ENCODE results near the gene PLXNA1.

Gene PLXNA1

DNA sequence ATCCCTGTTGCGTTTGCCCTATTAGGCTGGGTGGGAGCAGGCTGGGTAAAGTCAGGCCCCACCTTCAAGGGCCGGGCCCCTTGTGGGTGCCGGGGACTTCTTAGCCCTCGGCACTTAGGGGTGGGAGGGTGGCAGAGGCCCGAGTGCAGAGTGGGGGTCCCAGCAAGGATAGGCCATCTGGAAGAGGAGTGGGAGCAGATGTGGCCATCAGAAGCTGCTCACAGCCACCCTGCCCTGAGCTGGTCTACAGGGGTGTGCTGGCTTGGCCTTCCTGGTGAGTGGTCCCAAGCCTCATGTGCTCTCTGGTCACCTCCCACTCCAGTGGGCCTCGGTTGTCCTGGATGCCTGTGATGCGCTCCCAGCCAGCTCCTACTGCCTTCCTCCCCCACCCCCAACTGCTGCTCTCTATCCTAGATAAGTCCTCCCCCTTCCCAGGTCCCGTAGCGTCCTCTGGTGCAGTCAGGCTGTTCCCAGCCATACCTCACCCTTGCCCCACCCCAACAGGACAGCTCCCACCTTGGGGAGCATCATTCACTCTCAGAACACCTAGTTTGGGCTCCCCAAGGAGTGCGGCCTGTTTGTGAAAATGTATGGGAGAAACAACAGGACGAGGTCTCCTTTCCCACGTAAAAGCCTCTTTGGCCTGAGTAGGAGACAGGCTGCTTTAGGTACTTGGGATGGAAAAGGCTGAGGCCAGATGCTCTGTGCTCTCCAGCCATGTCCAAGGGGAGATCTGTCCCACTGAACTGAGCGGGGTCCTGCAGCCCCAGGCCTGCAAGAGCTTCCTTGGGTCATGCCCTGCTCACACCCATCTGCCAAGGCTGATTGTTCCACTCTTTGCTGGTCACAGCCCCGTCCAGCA, 24.9 kb upstream of the PLXNA1 start:
- no peak overlapping the region for H3K9ac ChIP-seq (ENCODE audit: low read length)

DNA sequence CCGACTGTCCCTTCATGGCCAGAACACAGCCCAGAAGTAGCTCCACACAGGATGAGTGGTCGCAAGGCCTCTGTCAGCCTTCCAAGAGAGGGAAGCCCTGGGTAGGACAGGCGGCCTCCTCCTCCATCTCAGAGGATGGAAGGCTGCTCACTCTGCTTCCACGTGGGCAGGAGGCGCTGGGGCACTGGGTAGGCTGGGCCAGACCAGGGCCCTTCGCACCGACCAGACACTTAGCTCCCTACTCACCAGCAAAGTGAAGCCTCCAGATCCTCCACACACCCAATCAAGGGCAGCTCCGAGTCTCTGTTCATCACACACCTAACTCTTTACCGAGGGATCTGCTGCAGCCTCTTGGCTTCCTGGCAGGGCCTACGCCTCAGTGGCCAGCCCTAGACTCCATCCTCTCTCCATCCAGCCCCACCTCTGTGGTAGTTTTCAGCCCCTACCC, 24.3 kb upstream of the PLXNA1 start:
- Histone ChIP-seq H3K36me3 (ENCODE audit: low read length) (no peaks in the 10 kb centered on the region), H4K20me1 (ENCODE audit: low read depth, low read length) (no peaks in the 10 kb centered on the region), H3F3A (ENCODE audit: insufficient read depth) (no peaks in the 10 kb centered on the region), H3K27ac (ENCODE audit: low read depth, low read length) (no peak overlapping the region), H3K4me3 (ENCODE audit: insufficient read depth, low read length, poor library complexity, severe bottlenecking) (no peak overlapping the region), H3K9me3 (ENCODE audit: insufficient read depth, low read length) (no peaks in the 10 kb centered on the region), H3K4me2 (ENCODE audit: low read depth, low read length, poor library complexity, severe bottlenecking) (no peak overlapping the region), H3K27me3 (ENCODE audit: low read length) (no peaks in the 10 kb centered on the region), H3K9ac (ENCODE audit: low read length) (no peak overlapping the region), H3K9me2 (replicated peaks; ENCODE audit: insufficient read depth, low read length) (no peaks in the 10 kb centered on the region), H3K79me2 (ENCODE audit: insufficient read depth, low read length) (no peaks in the 10 kb centered on the region), H2AFZ (ENCODE audit: low read depth, low read length, severe bottlenecking) (no peak overlapping the region)
- TF ChIP-seq CTCF (IDR thresholded peaks at IDR 0.05; ENCODE audit: insufficient read depth, low read length, poor library complexity, severe bottlenecking): no peak

More for the DNA sequence above, 24.9 kb upstream of the PLXNA1 start:
- TF ChIP-seq CTCF (IDR thresholded peaks at IDR 0.05; ENCODE audit: insufficient read depth, low read length, poor library complexity, severe bottlenecking) (no peak), EZH2phosphoT487 (conservative IDR thresholded peaks at IDR 0.05; ENCODE audit: low read length) (no peak)
- H2AFZ ChIP-seq (ENCODE audit: low read depth, low read length, severe bottlenecking): no peak overlapping the region
- H3K79me2 ChIP-seq (ENCODE audit: insufficient read depth, low read length): no peaks in the 10 kb centered on the region
- H3K9me3 ChIP-seq (ENCODE audit: insufficient read depth, low read length): no peaks in the 10 kb centered on the region
- H3K36me3 ChIP-seq (ENCODE audit: low read length): no peaks in the 10 kb centered on the region
- H3K4me2 ChIP-seq (ENCODE audit: low read depth, low read length, poor library complexity, severe bottlenecking): no peak overlapping the region
- H3K4me3 ChIP-seq (ENCODE audit: insufficient read depth, low read length, poor library complexity, severe bottlenecking): no peak overlapping the region
- H3K9me2 ChIP-seq (replicated peaks; ENCODE audit: insufficient read depth, low read length): no peaks in the 10 kb centered on the region
- no peaks in the 10 kb centered on the region for H3K27me3 ChIP-seq (ENCODE audit: low read length)
- H3K27ac ChIP-seq (ENCODE audit: low read depth, low read length): no peak overlapping the region
- no peaks in the 10 kb centered on the region for H4K20me1 ChIP-seq (ENCODE audit: low read depth, low read length)
- H3F3A ChIP-seq (ENCODE audit: insufficient read depth): no peaks in the 10 kb centered on the region

DNA sequence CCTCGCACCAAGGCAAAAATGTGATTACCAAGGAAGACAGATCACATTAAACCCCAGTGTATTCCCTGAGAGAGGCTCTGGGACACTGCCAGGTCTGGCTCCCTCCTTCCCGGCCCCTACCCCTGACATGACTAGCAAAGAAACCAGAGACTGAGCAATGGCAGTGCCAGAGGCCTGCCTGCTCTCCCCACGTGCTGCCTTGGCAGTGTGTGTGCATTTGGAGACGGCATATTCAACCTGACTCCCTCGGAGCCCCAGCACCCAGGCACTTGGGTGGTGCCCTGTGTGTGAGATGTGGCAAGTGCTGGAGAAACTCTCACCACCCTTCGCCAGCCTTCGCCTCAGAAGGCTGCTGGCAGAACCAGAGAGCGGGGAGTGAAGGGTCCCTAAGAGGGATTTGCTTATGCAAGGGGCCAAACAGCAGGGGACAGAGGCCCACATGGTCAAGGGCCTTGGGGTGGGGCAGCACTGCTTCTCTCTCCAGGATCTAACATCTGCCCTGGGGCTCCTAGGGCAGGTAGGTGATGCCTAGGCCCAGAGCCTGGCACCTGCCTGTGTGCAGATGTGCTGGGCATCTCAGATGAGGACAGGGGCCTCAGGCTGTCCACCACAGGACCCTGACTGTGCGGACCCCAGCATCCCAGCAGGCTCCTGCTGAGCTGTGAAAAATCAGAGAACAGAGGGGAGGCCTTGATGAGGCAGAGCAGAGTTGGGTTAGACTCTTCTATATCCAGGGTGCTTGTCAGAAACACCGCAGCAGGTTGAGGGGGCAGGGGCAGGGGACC, 23.6 kb upstream of the PLXNA1 start:
- Histone ChIP-seq H3K36me3 (ENCODE audit: low read length) (no peaks in the 10 kb centered on the region), H3K27ac (ENCODE audit: low read depth, low read length) (no peak overlapping the region), H3K4me3 (ENCODE audit: insufficient read depth, low read length, poor library complexity, severe bottlenecking) (no peak overlapping the region), H3K4me2 (ENCODE audit: low read depth, low read length, poor library complexity, severe bottlenecking) (no peak overlapping the region), H2AFZ (ENCODE audit: low read depth, low read length, severe bottlenecking) (no peak overlapping the region), H3K27me3 (ENCODE audit: low read length) (no peaks in the 10 kb centered on the region), H3K9me2 (replicated peaks; ENCODE audit: insufficient read depth, low read length) (no peaks in the 10 kb centered on the region), H3K9me3 (ENCODE audit: insufficient read depth, low read length) (no peaks in the 10 kb centered on the region), H3K9ac (ENCODE audit: low read length) (no peak overlapping the region), H3K79me2 (ENCODE audit: insufficient read depth, low read length) (no peaks in the 10 kb centered on the region), H4K20me1 (ENCODE audit: low read depth, low read length) (no peaks in the 10 kb centered on the region), H3F3A (ENCODE audit: insufficient read depth) (no peaks in the 10 kb centered on the region)
- TF ChIP-seq CTCF (IDR thresholded peaks at IDR 0.05; ENCODE audit: insufficient read depth, low read length, poor library complexity, severe bottlenecking) (no peak), EZH2phosphoT487 (conservative IDR thresholded peaks at IDR 0.05; ENCODE audit: low read length) (no peak)

Measured in SU-DHL-6 (cell line).